HG02981 (cell line): ENCODE data around the gene HSPB8.

Experiments
- ATAC-seq: cut with Tn5 transposase; IDR thresholded peaks from one replicate; pipeline ENCODE4 v1.9.1; 2021; ENCODE audit warnings: mild to moderate bottlenecking, moderate library complexity; ENCODE audit not compliant: unreplicated experiment

HSPB8 gene

DNA sequence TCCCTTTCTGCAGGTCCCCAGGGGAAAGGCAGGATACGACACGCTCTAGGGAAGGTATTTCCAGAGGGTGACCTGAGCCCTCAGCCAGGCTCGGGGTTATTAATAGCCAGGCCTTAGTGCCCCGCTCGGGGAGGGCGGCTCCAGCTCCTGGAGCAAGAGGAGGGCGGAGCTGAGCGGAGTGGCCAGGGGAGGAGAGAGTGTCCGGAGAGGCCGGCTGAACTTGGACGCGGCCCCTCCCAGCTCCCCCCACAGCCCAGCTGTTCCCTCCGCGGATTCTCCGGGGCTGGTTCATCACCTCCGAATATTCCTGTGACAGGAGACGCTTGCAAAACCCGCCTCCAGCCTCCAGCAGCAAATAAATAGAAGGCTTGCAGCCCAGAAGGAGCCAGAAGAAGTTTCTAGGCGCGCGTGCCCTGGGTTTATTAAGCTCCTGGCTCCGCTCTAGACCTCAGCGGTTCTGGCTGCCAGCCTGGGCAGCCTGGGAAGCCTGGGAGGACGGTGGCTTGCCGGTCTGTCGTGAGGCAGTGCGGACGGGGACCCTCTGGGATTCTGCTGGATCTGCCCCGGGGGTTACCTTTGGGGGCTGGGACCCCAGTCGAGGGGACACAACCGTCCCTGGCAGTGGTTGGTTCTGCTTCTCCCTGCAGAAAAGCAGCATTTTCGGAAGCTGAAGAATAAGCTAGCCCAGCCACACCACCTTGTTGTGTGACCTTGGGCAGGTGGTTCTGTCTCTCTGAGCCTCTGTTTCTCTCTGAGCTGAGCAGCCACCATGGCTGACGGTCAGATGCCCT lies at the start of gene HSPB8:
HSPB8 (plus strand) TSS at position 388 of the 791 bp plus-strand sequence; CDS start at position 770, 382 bp downstream.
- ATAC-seq = no peak

DNA sequence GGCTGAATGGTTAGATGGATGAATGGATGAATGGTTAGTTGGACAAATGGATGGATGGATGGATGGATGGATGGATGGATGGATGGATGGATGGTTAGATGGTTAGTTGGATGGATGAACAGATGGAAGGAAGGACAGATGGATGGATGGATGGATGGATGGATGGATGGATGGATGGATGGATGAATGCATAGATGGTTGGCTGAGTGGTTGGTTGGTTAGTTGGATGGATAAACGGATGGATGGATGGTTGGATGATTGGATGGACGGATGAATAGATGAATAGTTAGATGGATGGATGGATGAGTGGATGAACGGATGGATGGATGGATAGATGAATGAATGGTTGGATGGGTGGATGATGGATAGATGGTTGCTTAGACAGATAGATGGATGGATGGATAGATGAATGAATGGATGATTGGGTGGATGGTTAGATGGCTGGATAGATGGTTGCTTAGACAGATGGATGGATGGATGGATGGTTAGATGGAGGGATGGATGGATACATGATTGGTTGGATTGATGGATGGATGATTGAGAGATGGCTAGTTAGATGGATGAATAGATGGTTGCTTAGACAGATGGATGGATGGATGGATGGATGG lies 48.8 kb upstream of the HSPB8 start:
- no peak for ATAC-seq

DNA sequence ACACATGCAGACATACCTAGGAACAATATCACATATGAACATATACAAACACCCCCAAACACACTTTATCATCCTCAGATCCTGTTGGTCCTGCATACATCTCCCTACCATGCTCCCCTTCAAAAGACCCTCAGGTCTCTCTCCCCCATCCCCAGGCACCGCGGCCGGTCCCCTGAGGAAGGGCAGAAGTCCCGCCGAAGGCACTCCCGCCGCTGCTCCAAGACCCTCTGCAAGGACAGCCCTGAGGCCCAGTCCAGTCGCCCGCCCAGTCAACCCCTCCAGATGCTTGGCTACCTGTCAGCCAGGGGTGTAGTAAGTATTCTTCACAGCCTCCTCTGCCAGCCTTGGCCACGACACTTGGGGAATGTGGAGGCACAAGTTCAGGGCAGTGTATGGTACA lies 48.2 kb upstream of the HSPB8 start:
- ATAC-seq = no peak

DNA sequence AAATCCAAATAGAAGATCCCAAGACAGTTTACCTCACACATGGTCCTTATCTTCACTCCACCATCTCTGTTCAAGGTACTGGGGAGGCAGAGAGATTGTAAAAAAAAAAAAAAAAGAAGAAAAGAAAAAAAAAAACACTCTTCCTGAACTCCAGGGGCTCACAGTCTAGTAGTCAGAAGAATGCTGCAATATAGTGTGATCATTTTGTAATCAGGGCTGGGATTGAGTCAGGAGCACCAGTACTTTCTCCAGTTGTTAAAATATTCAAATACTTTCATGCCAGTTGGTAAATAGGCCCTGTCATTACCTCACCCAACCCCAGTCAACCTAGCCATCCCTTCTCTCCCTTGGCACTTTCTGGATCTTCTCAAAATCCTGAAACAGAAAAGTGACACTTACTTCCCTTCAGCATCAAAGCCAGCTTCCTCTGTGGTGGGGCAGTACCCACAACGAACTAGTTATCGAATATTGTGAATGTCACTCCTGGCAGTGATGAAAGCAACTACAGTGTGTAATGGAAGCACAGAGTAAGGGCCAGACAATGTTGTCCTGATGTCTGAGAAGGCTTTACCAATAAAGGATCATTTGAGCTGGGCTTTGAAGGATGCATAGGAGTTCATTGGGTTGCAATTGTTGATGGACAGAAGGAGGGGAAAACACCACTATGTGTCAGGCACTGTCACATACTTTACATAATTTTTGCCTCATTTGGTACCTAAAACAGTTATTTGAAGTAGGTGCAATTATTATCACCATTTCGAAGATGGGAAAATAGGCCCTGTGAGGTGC lies 44.3 kb upstream of the HSPB8 start:
- no peak for ATAC-seq

GRCh38 chr12:119136811-119137410 lies 41.8 kb upstream of the HSPB8 start:
- no peak for ATAC-seq

DNA sequence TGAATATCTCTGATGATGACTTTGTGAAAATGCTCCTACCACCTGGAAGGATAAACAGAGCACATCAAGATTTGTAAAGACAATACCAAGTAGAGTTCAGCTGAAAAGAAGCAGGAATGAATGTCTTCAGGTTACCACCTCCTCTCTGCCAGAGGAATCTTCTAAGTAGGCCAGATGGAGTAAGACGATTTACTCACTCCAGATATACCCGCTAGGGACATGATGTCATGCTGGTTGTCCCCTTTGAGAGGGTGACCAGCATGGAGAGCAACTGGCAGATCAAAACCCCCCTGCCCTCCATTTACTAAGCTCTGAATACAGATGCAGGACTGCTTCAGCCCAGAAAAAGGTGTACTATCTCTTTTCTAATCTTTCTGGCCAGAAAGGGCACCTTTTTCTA lies 39.3 kb upstream of the HSPB8 start:
- ATAC-seq = no peak

- no peak for ATAC-seq
These were observed 33.4 kb upstream of the HSPB8 start for GRCh38 chr12:119145367-119145766.

DNA sequence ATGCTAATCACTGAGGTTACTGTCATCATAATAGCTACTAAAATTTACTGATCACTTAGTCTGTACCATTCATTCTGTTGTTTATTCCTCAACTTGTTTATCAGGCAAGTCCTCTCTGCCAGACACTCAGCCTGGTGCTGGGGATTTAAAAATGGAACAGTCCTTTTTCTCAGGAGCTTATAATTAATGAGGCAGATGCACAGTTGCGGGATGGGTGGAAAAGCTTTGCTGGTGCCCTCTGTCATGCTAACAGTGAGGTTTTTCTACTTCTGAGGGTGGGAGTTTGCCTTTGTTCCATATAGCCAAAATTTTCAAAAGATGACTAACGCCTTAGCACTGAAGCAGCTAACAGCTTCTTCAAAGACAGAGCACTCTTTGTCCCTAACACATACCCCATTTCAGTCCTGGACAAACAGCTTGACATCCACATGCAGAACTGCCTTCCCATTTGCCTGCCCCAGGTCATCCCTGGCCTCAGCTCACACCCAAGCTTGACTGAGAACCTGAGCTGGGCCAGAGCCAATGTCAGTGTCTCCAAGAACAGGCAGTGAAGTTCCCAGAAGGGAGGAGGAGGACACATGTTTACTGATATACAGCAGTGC lies 30.8 kb upstream of the HSPB8 start:
- no peak for ATAC-seq

GRCh38 chr12:119149270-119149669 lies 29.5 kb upstream of the HSPB8 start:
- ATAC-seq = no peak

GRCh38 chr12:119151445-119152026 lies 27.2 kb upstream of the HSPB8 start:
- ATAC-seq = no peak

DNA sequence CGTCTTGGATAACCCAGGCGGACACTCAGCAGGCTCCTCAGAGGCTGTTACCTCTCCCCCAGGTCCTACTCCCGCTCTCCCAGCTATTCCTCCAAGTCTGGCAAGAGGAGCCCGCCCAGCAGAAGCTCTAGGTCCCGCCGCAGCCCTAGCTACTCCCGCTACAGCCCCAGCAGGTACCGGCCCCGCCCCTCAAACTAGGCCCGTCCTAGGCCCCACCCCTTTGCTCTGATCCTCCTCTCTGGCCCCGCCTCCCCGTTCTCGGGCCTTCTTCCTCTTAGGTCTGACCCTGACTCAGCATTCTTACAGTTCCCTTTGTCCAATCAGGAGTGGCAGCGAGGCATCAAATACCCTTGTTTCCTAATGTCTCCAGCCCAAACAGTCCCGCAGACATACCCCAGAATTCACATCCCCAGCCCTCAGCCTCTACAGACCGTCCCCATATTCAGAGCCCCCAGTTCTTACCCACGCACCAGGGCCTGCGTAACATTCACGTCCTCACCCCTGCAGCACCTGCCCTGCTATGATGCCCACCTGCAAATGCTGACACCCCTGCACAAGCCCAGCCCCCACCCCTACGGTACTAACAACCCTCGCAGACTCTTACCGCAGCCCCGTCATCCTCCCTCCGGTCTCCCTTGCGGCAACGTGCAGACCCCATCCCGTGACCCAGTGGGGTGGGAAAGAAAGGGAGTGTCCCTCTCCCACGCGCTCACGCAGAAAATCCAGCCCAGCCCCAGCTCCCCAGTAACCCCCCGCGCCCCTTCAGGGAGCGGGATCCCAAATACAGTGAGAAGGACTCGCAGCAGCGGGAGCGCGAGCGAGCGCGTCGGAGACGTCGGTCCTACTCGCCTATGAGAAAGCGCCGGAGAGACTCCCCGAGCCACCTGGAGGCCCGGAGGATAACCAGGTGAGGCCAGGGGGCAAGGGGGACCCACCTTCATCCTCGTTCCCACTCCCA lies 25.0 kb upstream of the HSPB8 start:
- ATAC-seq = no peak

DNA sequence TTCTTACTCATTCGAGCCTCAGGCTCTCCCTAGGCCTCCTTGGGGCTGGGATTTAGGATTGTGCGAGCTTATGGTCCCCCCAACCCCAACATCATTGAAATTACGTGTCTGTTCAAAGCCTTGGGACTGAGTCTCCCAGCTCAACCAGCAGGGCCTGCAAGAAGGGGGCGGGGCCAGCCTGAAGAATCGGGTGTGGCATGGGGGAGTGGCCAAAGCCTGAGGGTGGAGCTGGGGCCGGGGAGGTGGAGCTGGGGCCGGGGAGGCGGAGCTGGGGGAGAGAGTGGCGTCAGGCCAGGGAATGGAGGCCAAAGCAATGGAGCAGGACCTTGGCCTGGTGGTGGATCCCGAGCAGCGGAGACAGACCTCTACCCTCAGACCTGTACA lies 24.3 kb upstream of the HSPB8 start:
- ATAC-seq = no peak

DNA sequence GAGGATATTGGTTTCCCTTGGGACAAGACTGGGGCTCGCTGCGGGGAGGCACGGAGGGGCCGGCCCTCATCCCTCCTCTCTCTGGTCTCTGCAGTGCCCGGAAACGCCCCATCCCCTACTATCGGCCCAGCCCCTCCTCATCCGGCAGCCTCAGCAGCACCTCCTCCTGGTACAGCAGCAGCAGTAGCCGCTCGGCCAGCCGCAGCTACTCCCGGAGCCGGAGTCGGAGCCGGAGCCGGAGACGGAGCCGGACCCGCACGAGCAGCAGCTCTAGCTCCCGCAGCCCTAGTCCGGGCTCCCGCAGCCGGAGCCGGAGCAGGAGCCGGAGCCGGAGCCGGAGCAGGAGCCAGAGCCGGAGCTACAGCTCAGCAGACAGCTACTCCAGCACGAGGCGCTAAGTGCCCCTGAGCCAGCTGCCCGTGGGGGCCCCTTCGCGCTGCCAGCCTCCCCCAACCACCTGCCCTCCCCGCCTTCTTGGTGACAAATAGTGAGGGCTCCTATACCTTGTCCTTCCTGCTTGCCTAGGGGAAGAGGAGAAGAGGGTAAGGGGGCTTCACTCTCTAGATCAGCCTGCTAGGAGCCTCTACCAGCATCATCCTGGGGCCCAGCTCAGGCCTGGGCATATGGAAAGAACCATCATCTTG lies 22.2 kb upstream of the HSPB8 start:
- ATAC-seq = no peak

- no peak for ATAC-seq
These were observed 21.2 kb upstream of the HSPB8 start for GRCh38 chr12:119157528-119157927.

- ATAC-seq = no peak
These were observed 20.8 kb upstream of the HSPB8 start for GRCh38 chr12:119157978-119158377.

DNA sequence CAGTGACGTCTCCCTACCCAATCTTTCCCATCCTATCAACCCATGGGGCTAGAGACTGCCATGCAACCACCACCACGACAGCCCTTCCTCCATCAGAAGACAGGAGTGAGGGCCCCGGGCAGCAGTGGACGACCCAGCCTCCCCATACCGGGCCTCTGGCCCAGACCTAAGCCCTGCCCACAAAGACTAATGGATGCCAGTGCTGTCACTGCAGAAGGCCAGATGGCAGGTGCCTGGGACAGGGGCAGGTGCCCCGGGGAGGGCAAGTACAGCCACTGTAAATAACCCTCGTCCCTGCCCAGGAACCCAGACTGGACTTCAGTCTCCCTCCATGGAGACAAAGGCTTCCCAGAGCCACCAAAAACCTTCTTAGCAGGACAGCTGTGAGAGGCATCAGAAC lies 20.3 kb upstream of the HSPB8 start:
- no peak for ATAC-seq

DNA sequence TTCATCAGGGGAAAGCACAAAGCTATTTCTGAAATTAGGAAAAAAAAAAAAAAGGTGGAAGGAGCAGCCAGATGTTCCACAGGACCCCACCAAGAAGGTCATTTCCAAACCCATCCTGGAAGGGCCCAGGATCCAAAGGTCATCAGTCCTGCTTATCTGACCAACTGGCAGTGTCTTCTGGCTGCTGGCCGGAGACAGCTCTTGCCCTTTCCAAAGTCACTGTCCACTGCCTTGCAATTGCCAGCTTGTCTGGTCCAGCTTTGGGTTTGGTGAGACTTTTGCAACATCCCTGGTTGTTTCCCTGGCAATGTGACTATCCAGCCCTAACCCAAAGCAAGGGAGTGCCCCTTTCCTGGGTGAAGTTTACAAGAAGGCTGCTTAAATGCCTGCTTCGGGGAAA lies 18.9 kb upstream of the HSPB8 start:
- no peak for ATAC-seq

- ATAC-seq = no peak
These were observed 10.8 kb upstream of the HSPB8 start for GRCh38 chr12:119167902-119168301.

- no peak for ATAC-seq
These were observed 10.0 kb upstream of the HSPB8 start for GRCh38 chr12:119168721-119169120.
